Mammary epithelial cell (primary cell): ENCODE results near the gene IDUA.

Experiments used
- CTCF ChIP-seq, 2 donors: IDR thresholded peaks in 1 of 2; conservative IDR thresholded peaks in 1 of 2; 2 replicates each; pipeline ENCODE4 v1.5.1; 2011 to 2012; ENCODE audit warnings: inconsistent platforms in 2 of 2, low read length in 2 of 2, mild to moderate bottlenecking in 2 of 2, control low read depth in 1 of 2, low read depth in 1 of 2; ENCODE audit not compliant: insufficient read depth in 1 of 2; ENCODE audit errors: extremely low read depth in 1 of 2
- EZH2 ChIP-seq: IDR thresholded peaks from 2 replicates; pipeline ENCODE4 v1.6.1; 2012; ENCODE audit warnings: low read length, inconsistent platforms, borderline replicate concordance

- TF ChIP-seq EZH2 (no peak), CTCF (conservative IDR thresholded peaks at IDR 0.05 in 1 of 2, IDR thresholded peaks at IDR 0.05 in 1 of 2; ENCODE audit: extremely low read depth in 1 of 2, insufficient read depth in 1 of 2, low read depth in 1 of 2, low read length in 2 of 2) (no peak)
These were observed 20.4 kb upstream of the IDUA start for GRCh38 chr4:966266-967112.
